ENCODE data around the gene TMEM42. TPM values are rescaled to one million over a fixed set of nuclear protein-coding genes. Genes with fewer than 3 reads are reported as not detected.

TMEM42 gene
- total and polyA plus RNA-seq, 2 of the 4 experiments (the other 2 are of a cell fraction) = 13.1 to 24.7 TPM

GRCh38 chr3:44832965-44833364 lies 28.7 kb upstream of the TMEM42 start:
- in situ Hi-C loops (cut with MboI; ENCODE audit: low sequenced_read_pairs) = no loop called here
- no peak overlapping the region for H3K4ac ChIP-seq (ENCODE audit: low read depth, low read length)
- DNase-seq (no peak), ATAC-seq (ENCODE audit: low read depth) (no peak)
- no peak overlapping the region for H4K5ac ChIP-seq (ENCODE audit: low read depth, low read length)
- no peaks in the 10 kb centered on the region for H4K20me1 ChIP-seq (ENCODE audit: insufficient read depth, low read length)
- H3K79me1 ChIP-seq (ENCODE audit: low read depth in 1 of 2, low read length in 2 of 2) = no peaks in the 10 kb centered on the region
- POLR2A ChIA-PET (ENCODE audit: unreplicated experiment) = no interaction called here
- no peak overlapping the region for H2AK9ac ChIP-seq (replicated peaks; ENCODE audit: low read depth, low read length, poor library complexity)
- intact Hi-C loops (cut with micrococcal nuclease) = no loop called here
- TF ChIP-seq POLR2A (IDR thresholded peaks at IDR 0.05; ENCODE audit: low read depth, low read length) (no peak), RFX5 (IDR thresholded peaks at IDR 0.05; ENCODE audit: low read depth, low read length) (no peak), MAZ (IDR thresholded peaks at IDR 0.05; ENCODE audit: borderline replicate concordance, low read depth, low read length) (no peak), RCOR1 (IDR thresholded peaks at IDR 0.05; ENCODE audit: insufficient replicate concordance, low read length) (no peak)
- no peak overlapping the region for H3K4me2 ChIP-seq (ENCODE audit: low read depth, low read length)
- H2AK5ac ChIP-seq (ENCODE audit: low read depth, low read length) = no peak overlapping the region
- H3K56ac ChIP-seq (ENCODE audit: extremely low read depth, insufficient read depth, low read length) = no peak overlapping the region
- no peak overlapping the region for H2BK120ac ChIP-seq (ENCODE audit: low read depth, low read length)
- no peak overlapping the region for H2BK5ac ChIP-seq (ENCODE audit: low read depth, low read length, poor library complexity, severe bottlenecking)
- no TSS peak for BruUV-seq (replicated peaks)
- CTCF ChIA-PET = interaction anchor here (0.7 kb wide), 1 partner anchor 152 kb away, joined by 3 read pairs; no protein-coding TSS in a partner anchor
- H3K27ac ChIP-seq (ENCODE audit: insufficient read depth, low read length) = no peak overlapping the region
- dilution Hi-C loops (cut with HindIII; ENCODE audit: low sequenced_read_pairs, unreplicated experiment) = no loop called here
- no peak overlapping the region for H4K8ac ChIP-seq (ENCODE audit: low read depth in 2 of 2, low read length in 2 of 2)
- H3K36me3 ChIP-seq (ENCODE audit: control insufficient read depth, insufficient read depth, low read length) = peaks cover 6% of the 10 kb centered on the region
- no peak overlapping the region for H4K91ac ChIP-seq (ENCODE audit: insufficient read depth, low read depth, low read length)
- H2BK15ac ChIP-seq (ENCODE audit: low read depth, low read length) = no peak overlapping the region
- no peak overlapping the region for H3K14ac ChIP-seq (replicated peaks; ENCODE audit: low read depth, low read length)
- no peaks in the 10 kb centered on the region for H3K9me1 ChIP-seq (ENCODE audit: insufficient read depth, low read length)
- H3K9me3 ChIP-seq (ENCODE audit: control insufficient read depth, insufficient read depth, low read length) = peaks cover 2% of the 10 kb centered on the region; the same call in 1 of the 2 replicates
- no peak overlapping the region for H3K9ac ChIP-seq (ENCODE audit: low read depth, low read length)
- H3K23ac ChIP-seq (ENCODE audit: low read depth, low read length) = no peak overlapping the region
- no peak overlapping the region for H2AFZ ChIP-seq (replicated peaks; ENCODE audit: low read length, poor library complexity)
- no CpG with 5 or more reads among the region's 2 CpGs for WGBS, 2 experiments (ENCODE audit: extremely low coverage in 2 of 2, insufficient read length in 1 of 2)
- no peaks in the 10 kb centered on the region for H3K4me1 ChIP-seq (ENCODE audit: control insufficient read depth, insufficient read depth, low read length)
- no peaks in the 10 kb centered on the region for H3K27me3 ChIP-seq (ENCODE audit: control insufficient read depth, insufficient read depth, low read length)
- no peak overlapping the region for H3K18ac ChIP-seq (ENCODE audit: low read depth, low read length)
- no peak overlapping the region for H3K4me3 ChIP-seq (ENCODE audit: insufficient read depth, low read depth, low read length)
- no peak overlapping the region for H2BK20ac ChIP-seq (ENCODE audit: low read depth, low read length)
